Fibroblast of lung (primary cell): ENCODE results near the gene DIAPH1. TPM values are rescaled to one million over a fixed set of nuclear protein-coding genes. Genes with fewer than 3 reads are reported as not detected.

Experiments
- DNase-seq, 2 donors: peaks; one replicate each; pipeline versions ENCODE4 v3.0.0 to v3.0.0-alpha.2; 2010; ENCODE audit warnings: low read depth in 2 of 2
- H2AFZ ChIP-seq: 2 replicates; pipeline ENCODE4 v1.5.1; 2012; ENCODE audit warnings: low read length, control low read depth, inconsistent platforms
- H3K27ac ChIP-seq: 2 replicates; pipeline ENCODE4 v1.5.1; 2011; ENCODE audit warnings: low read length, control low read depth; ENCODE audit not compliant: insufficient read depth
- H3K27me3 ChIP-seq: 2 replicates; pipeline ENCODE4 v1.5.1; 2011; ENCODE audit warnings: mild to moderate bottlenecking, low read length; ENCODE audit not compliant: control insufficient read depth, insufficient read depth
- H3K36me3 ChIP-seq: 2 replicates; pipeline ENCODE4 v1.5.1; 2011; ENCODE audit warnings: low read length; ENCODE audit not compliant: control insufficient read depth, insufficient read depth
- H3K4me1 ChIP-seq: 2 replicates; pipeline ENCODE4 v1.5.1; 2011; ENCODE audit warnings: low read length; ENCODE audit not compliant: control insufficient read depth, insufficient read depth; ENCODE audit errors: extremely low read depth
- H3K4me2 ChIP-seq: 2 replicates; pipeline ENCODE4 v1.5.1; 2011; ENCODE audit warnings: low read length, control low read depth; ENCODE audit not compliant: insufficient read depth; ENCODE audit errors: extremely low read depth
- H3K4me3 ChIP-seq, 4 experiments: fragments of 200-600 bp in 1 of 4; sonication (generic) in 1 of 4; replicated peaks in 1 of 4; 2 replicates each; pipeline ENCODE4 v1.5.1; 2011 to 2016; ENCODE audit warnings: low read length in 4 of 4, low read depth in 3 of 4, mild to moderate bottlenecking in 3 of 4, control low read depth in 2 of 4, inconsistent platforms in 1 of 4, mixed read lengths in 1 of 4; ENCODE audit not compliant: insufficient read depth in 1 of 4; ENCODE audit errors: control extremely low read depth in 1 of 4
- H3K79me2 ChIP-seq: 2 replicates; pipeline ENCODE4 v1.5.1; 2012; ENCODE audit warnings: mild to moderate bottlenecking, low read length, inconsistent platforms; ENCODE audit not compliant: control insufficient read depth, insufficient read depth
- H3K9ac ChIP-seq: 2 replicates; pipeline ENCODE4 v1.5.1; 2011; ENCODE audit warnings: mild to moderate bottlenecking, low read length, control low read depth; ENCODE audit not compliant: insufficient read depth
- H3K9me3 ChIP-seq: 2 replicates; pipeline ENCODE4 v1.5.1; 2012; ENCODE audit warnings: low read depth, low read length; ENCODE audit not compliant: control insufficient read depth, insufficient read depth
- H4K20me1 ChIP-seq: 2 replicates; pipeline ENCODE4 v1.5.1; 2011; ENCODE audit warnings: low read length; ENCODE audit not compliant: control insufficient read depth, insufficient read depth; ENCODE audit errors: extremely low read depth
- EZH2 ChIP-seq: IDR thresholded peaks from 2 replicates; pipeline ENCODE4 v1.5.1; 2012; ENCODE audit warnings: low read length, control low read depth, mild to moderate bottlenecking; ENCODE audit errors: missing control alignments
- polyA plus RNA-seq, 2 donors: library from polyadenylated mRNA; depleted of rRNA in 1 of 2; stranded (reverse) in 1 of 2; unstranded in 1 of 2; fragments of >200 nt; gene quantifications; 2 replicates each; pipeline ENCODE4 v1.2.1, GENCODE V29; 2011 to 2012; ENCODE audit warnings: missing spikeins in 1 of 2
- total RNA-seq: library from RNA; depleted of rRNA; stranded (reverse); fragments of >200 nt; gene quantifications from 2 replicates; pipeline ENCODE4 v1.2.1, GENCODE V29; 2014
- TF ChIP-seq, protein P1 (sequence below), 2 donors: IDR thresholded peaks in 1 of 2; conservative IDR thresholded peaks in 1 of 2; 1 replicate in 1 of 2; 2 replicates in 1 of 2; pipeline ENCODE4 v1.5.1; 2011 to 2012; ENCODE audit warnings: low read length in 2 of 2, control low read depth in 1 of 2, inconsistent platforms in 1 of 2, low read depth in 1 of 2, mild to moderate bottlenecking in 1 of 2

The DIAPH1 gene
- total and polyA plus RNA-seq, 2 donors (not counting 1 experiment from before 2014, with no cell fraction given): 21.1 to 30.9 TPM

- no peak for TF ChIP-seq EZH2
- TF ChIP-seq, protein P1, sequence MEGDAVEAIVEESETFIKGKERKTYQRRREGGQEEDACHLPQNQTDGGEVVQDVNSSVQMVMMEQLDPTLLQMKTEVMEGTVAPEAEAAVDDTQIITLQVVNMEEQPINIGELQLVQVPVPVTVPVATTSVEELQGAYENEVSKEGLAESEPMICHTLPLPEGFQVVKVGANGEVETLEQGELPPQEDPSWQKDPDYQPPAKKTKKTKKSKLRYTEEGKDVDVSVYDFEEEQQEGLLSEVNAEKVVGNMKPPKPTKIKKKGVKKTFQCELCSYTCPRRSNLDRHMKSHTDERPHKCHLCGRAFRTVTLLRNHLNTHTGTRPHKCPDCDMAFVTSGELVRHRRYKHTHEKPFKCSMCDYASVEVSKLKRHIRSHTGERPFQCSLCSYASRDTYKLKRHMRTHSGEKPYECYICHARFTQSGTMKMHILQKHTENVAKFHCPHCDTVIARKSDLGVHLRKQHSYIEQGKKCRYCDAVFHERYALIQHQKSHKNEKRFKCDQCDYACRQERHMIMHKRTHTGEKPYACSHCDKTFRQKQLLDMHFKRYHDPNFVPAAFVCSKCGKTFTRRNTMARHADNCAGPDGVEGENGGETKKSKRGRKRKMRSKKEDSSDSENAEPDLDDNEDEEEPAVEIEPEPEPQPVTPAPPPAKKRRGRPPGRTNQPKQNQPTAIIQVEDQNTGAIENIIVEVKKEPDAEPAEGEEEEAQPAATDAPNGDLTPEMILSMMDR (conservative IDR thresholded peaks at IDR 0.05 in 1 of 2, IDR thresholded peaks at IDR 0.05 in 1 of 2; ENCODE audit: low read depth in 1 of 2, low read length in 2 of 2): no peak
These were observed 86.1 kb downstream of the DIAPH1 start for GRCh38 chr5:141532726-141533125.

GRCh38 chr5:141529873-141530272, 88.9 kb downstream of the DIAPH1 start:
- H3K36me3 ChIP-seq: no peaks in the 10 kb centered on the region
- H3K4me1 ChIP-seq: peaks cover 38% of the 10 kb centered on the region

More at GRCh38 chr5:141532726-141533125, 86.1 kb downstream of the DIAPH1 start:
- DNase-seq: no peak
- H3K36me3 ChIP-seq: no peaks in the 10 kb centered on the region
- no peaks in the 10 kb centered on the region for H3K27me3 ChIP-seq
- H3K9ac ChIP-seq: no peak overlapping the region
- H2AFZ ChIP-seq: no peak overlapping the region
- H3K79me2 ChIP-seq: no peaks in the 10 kb centered on the region
- H3K4me2 ChIP-seq: no peak overlapping the region
- H3K4me1 ChIP-seq: peaks cover 21% of the 10 kb centered on the region
- no peak overlapping the region for H3K27ac ChIP-seq
- no peaks in the 10 kb centered on the region for H4K20me1 ChIP-seq
- H3K4me3 ChIP-seq: no peak overlapping the region
- no peaks in the 10 kb centered on the region for H3K9me3 ChIP-seq

GRCh38 chr5:141529002-141529401, 89.8 kb downstream of the DIAPH1 start:
- H3K79me2 ChIP-seq: no peaks in the 10 kb centered on the region
- DNase-seq: peak; percentile 81 to 86
- H3K9ac ChIP-seq: no peak overlapping the region
- H3K27ac ChIP-seq: peak overlapping the region; percentile 68
- peaks cover 1% of the 10 kb centered on the region for H3K36me3 ChIP-seq
- H3K4me2 ChIP-seq: peak overlapping the region; percentile 59
- H3K4me3 ChIP-seq: no peak overlapping the region
- no peak overlapping the region for H2AFZ ChIP-seq
- peaks cover 44% of the 10 kb centered on the region for H3K4me1 ChIP-seq
- no peaks in the 10 kb centered on the region for H4K20me1 ChIP-seq
- H3K9me3 ChIP-seq: no peaks in the 10 kb centered on the region
- H3K27me3 ChIP-seq: no peaks in the 10 kb centered on the region
- TF ChIP-seq, protein P1 (conservative IDR thresholded peaks at IDR 0.05 in 1 of 2, IDR thresholded peaks at IDR 0.05 in 1 of 2; ENCODE audit: low read depth in 1 of 2, low read length in 2 of 2): peak in 1 of 2 donors; percentile 3
- TF ChIP-seq EZH2: no peak

More at GRCh38 chr5:141529873-141530272, 88.9 kb downstream of the DIAPH1 start:
- no peak for TF ChIP-seq EZH2
- TF ChIP-seq, protein P1 (conservative IDR thresholded peaks at IDR 0.05 in 1 of 2, IDR thresholded peaks at IDR 0.05 in 1 of 2; ENCODE audit: low read depth in 1 of 2, low read length in 2 of 2): no peak
- H3K9me3 ChIP-seq: no peaks in the 10 kb centered on the region
- no peak for DNase-seq
- H3K79me2 ChIP-seq: no peaks in the 10 kb centered on the region
- H3K4me3 ChIP-seq: no peak overlapping the region
- H3K27me3 ChIP-seq: no peaks in the 10 kb centered on the region
- H3K9ac ChIP-seq: no peak overlapping the region
- no peak overlapping the region for H2AFZ ChIP-seq
- H3K27ac ChIP-seq: no peak overlapping the region
- H3K4me2 ChIP-seq: no peak overlapping the region
- no peaks in the 10 kb centered on the region for H4K20me1 ChIP-seq
